Stimulated activated CD8-positive, alpha-beta memory T cell treated with anti-CD3 and anti-CD28 coated beads, Interleukin-2, amount 100 ng/mL, for 48 hours (primary cell): ENCODE results near the gene KRT14.
"Not testable (repeated sequence)": the region's sequence is repeated elsewhere in the genome, so short reads cannot be mapped to it uniquely, and the experiment has no call there.

Source experiments
- DNase-seq, 2 donors: peaks; one replicate each; pipeline ENCODE4 v3.0.0-alpha.2; 2020; ENCODE audit warnings: low read depth in 2 of 2

Gene KRT14

DNA sequence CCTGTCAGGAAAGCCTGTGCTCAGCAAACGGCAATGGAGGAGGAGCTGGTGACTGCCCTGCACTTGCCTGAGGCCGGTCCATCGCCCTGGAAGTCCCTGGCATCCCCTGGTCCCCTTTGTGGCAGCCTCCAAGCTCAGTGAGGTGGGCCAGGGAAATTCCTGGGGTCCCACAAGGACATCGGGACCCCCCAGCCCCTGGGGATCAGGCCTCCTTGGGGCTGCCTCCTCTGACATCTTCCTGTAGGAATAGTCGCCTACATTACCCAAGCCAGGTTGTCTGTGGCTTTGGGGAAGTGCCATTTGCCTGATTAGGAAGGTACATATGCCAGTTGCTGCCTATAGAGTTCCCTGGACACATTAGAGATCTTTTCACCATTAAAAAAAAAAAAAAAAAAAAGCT lies 7.7 kb downstream of the KRT14 start:
- no peak for DNase-seq

- DNase-seq = no peak
Observed at GRCh38 chr17:41578538-41578937, 8.2 kb downstream of the KRT14 start.

DNA sequence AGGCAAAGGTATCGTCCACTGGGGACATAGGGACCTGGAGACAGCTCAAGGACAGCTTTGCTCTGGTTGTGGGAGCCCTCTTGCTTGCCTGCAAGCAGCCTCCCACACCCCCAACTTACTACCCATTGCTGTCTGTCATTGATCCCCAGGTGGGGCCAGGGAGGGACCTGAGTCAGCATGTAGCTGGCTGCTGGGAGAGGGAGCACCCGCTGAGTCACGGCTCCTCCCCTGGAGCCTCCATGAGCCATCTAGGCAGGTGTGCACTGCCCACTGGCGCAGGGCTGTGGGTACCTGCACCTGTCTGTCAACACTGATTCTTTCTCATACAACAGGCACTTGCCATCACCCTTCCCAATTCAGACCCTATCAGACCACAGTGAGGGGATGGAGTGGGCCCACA lies 10.0 kb downstream of the KRT14 start:
- DNase-seq = not testable (repeated sequence)

DNA sequence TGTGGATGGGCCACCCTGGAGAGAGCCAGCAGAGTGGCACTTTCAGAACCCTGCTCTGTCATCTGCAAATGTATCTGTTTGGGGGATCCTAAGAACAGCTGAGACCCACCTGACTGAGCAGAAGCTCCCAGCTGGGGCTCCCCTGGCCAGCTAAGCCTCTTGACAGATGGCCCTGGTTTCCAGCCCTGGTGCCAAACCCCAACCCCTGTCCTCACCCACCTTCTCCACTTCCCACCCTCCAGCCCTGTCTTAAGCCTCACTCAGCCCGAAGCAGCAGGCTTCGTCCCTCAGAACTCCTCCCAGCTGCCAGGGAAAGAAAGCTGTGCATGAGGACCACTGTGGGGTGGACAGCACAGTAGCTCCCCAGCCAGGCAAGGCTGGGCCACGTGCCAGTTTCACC lies 11.4 kb downstream of the KRT14 start:
- no peak for DNase-seq

DNA sequence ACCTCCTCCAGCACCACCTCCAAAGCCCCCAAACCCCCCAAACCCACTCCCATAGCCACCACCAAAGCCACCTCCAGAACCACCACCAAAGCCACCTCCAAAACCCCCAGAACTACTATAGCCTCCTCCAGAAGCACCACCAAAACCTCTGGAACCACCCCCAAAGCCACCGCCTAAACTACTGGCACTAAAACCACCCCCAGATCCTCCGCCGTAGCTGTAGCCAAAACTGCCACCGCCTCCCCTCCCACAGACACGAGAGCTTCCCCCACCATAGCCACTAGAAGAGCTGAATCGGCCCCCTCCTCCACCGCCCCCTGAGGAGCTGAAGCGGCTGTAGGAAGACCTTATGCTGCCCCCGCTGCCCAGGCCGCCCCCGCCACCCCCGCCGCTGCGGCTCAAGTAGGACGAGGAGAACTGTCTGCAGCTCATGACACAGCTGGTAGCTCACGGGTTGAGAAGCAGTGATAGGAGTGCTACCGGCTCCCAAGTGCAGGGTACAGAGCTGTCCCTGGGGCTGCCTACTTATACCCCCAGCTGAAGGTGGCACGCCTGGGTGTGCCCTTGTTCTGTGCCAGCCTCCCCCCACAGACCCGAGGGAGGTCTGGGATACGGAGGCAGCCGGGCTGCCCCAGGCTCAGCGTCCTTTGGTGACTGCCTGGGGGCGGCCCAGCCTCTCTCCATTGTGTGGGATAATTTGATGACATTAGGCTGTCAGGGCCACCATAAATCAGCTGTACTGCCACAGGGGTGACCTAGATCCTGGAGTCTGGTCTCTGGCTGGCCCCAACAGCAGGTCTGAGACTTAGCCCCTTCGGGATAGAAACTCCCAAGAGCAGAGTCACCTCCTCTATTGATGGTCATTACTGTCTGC lies 14.9 kb downstream of the KRT14 start, which contains the start of gene KRT9:
KRT9 (minus strand) TSS at position 499 of the 874 bp plus-strand sequence; CDS start at position 432, 67 bp downstream.
- DNase-seq = no peak

DNA sequence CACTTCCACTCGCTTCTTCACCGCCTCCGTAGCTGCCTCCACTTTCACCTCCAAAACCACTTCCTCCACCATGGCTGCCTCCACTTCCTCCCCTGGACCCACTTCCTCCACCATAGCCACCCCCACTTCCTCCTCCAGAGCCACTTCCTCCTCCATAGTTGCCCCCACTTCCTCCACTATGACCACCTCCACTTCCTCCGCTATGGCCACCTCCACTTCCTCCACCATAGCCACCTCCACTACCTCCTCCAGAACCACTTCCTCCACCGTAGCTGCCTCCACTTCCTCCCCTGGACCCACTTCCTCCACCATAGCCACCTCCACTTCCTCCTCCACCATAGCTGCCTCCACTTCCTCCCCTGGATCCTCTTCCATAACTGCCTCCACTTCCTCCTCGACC lies 19.4 kb downstream of the KRT14 start:
- no peak for DNase-seq

DNA sequence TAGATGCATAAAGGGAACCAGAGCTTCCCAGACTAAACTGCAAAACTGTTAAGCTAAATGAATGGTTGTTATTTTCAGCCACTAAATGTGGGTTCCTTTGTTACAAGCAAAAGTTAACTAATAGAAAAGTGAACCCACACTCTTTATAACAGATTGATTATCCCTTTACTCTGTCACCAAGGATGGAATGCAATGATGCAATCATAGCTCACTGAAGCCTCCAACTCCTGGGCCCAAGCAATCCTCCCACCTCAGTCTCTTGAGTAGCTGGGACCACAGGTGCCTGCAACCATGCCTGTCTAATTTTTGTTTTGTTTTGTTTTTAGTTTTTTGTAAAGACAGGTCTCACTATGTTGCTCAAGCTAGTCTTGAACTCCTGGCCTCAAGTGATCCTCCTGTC lies 21.4 kb downstream of the KRT14 start:
- no peak for DNase-seq

DNA sequence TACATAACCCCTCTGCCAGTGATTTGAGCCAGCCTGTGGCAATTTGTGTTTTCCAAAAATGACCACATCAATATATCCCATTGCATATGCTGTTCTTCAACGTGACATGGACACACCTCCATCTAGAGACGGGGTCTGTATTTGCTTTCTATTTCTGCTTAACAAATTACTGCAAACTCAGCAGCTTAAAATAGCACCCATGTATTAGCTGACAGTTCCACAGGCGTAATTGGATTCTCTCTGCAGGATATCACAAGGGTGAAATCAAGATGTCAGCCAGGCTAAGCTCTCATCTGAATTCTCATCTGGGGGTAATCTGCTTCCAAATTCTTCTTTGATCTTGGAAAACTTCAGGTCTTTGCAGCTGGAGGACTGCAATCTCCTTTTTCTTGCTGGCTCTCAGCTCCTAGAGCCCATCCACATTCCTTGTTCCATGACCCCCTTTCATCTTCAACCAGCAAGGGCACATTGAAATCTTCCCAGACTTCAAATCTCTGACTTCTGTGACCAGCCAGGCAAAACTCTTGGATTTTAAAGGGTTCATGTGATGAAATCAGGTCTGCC lies 23.0 kb downstream of the KRT14 start:
- no peak for DNase-seq

DNA sequence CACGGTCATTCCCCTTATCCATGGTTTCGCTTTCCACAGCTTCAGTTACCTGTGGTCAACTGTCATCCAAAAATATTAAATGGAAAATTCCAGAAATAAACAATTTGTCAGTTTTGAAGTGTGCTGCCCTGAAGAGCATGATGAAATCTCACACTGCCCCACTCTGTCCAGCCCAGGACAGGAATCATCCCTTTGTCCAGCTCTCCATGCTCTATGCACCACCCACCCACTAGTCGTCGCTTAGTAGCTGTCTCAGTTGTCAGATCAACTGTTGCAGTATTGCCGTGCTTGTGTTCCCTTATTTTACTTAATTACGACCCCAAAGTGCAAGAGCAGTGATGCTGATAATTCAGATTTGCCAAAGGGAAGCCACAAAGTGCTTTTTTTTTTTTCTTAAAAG lies 25.1 kb downstream of the KRT14 start:
- no peak for DNase-seq

GRCh38 chr17:41559548-41559947 lies 27.1 kb downstream of the KRT14 start:
- no peak for DNase-seq

DNA sequence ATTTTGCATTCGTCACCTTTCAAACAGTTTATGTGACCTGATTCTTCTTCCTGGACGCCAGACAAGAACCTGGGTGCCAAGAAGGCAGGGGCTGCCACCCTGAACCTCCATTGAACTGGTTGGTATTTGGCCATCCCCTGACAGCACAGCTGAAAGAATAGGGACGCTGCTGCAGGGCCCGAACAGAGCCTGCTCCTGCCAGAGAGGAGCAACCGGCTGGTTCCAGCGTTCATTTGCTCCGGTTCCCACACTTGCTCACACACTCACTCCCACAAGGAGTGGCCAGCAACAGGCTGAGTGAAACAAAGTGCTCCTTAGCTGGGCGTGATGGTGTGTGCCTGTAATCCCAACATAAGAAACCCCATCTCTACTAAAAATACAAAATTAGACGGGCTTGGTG lies 29.8 kb downstream of the KRT14 start:
- DNase-seq = no peak

- no peak for DNase-seq
Observed at GRCh38 chr17:41556306-41556705, 30.4 kb downstream of the KRT14 start.

DNA sequence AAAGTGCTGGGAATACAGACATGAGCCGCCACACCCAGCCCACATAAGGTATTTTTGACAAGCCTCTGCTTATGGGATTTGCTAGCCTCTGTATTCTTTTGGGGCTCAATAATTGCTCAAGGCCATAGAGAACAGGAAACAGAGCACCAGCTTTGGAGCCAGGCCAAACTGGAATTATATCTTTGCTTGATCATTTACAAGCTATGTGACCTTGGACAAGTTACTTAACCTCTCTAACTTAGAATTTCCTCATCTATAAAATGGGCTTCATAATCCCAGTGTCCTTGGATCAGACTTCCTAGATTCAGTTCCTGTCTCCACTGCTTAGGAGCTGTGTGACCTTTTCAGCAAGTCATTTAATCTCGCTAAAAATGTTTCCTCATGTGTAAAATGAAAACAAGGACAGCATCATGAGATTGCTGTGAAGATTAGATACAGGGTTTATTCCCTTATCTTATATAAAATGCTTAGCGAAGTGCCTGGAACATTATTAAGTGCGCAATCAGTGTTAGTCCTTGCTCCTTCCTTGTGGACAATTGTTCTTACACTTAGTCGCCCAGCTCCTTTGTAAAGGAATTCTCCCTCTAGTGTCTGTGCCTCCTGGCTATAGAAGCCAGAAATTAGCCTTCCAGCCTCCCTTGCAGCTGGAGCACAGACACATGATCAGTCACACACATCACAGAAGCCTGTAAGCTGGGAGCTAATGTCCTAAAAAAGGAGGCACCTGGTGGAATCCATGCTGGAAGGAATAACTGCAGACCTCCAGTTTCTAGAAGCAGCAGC lies 31.4 kb downstream of the KRT14 start:
- DNase-seq = no peak

GRCh38 chr17:41553987-41554680 lies 32.6 kb downstream of the KRT14 start:
- DNase-seq = no peak

GRCh38 chr17:41553176-41553575 lies 33.5 kb downstream of the KRT14 start:
- DNase-seq = no peak

DNA sequence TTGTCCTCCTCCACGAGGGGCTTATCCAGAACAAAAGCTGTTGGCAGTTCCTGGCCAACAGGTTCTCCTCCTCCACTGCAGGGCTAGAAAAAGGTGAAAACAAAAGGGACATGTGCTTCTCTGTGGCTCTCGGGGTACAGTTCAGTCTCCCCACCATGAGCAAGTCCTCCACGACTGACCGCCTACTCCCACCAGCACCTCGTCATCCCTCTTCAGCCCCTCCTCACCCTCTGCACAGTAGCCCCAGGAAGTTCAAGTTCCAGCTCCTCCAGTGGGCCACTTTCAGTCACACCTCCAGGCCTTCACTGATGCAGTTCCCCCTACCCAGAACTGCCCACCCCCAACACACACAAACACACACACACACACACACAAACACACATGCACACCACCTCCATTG lies 34.2 kb downstream of the KRT14 start:
- no peak for DNase-seq

- DNase-seq = no peak
Observed at GRCh38 chr17:41551365-41551764, 35.3 kb downstream of the KRT14 start.

GRCh38 chr17:41549596-41550039 lies 37.1 kb downstream of the KRT14 start:
- DNase-seq = no peak

DNA sequence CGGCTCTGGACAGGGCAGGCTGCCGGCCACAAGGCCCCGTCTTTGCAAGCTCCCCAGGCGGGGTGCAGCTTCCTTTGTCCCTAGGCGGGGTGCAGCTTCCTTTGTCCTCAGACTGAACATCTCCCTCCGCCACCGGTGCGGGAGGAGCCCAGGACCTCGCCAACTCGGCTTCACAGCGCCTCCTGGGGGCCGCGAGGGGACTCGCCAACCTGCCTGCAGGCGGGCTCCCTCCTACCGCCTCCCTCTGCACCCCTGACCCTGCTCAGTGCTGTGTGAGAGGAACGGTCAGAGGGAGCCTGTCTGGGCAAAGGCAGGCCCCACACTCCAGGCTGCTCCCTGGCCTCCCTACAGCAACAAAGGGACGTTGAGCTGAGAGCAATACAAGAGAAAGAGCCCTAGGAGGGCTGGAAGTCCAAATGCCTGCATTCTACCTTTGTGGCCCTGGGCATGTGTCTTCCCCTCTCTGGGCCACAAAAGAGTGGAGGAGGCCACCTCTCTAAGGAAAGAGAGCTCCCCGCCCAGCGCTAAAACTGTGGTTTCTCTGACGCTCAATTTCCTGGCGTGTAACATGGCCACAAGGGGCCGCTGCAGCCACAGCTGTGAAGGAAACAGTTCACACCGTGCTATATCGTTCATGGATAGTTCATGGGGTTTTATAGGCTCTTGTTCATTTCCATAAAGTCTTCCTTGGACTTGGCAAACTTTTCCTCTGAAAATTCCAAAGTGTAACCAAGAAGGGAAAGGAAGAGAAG lies 37.7 kb downstream of the KRT14 start:
- peak; percentile 67 to 82 for DNase-seq

GRCh38 chr17:41547921-41548843 lies 38.5 kb downstream of the KRT14 start:
- DNase-seq = peak; percentile 60 to 76
